GM12892 (cell line): ENCODE measurements around the gene PDHB. TPM values are rescaled to one million over a fixed set of nuclear protein-coding genes. Genes with fewer than 3 reads are reported as not detected.
A peak's percentile ranks its signal among the peaks of the same experiment; 100 is the strongest.

ENCODE experiments used
- DNase-seq: peaks from one replicate; pipeline ENCODE4 v3.0.0; 2011; ENCODE audit not compliant: insufficient read length
- FAIRE-seq: peaks from 2 replicates; lab custom pipeline; 2011; peaks lifted over from hg19 to GRCh38; lab: Jason Lieb, UNC
- POLR2A ChIP-seq: IDR thresholded peaks from 2 replicates; pipeline ENCODE4 v1.6.1; 2011; ENCODE audit warnings: low read depth, low read length, control low read depth
- POLR2AphosphoS5 ChIP-seq: IDR thresholded peaks from 2 replicates; pipeline ENCODE4 v1.6.1; 2011; ENCODE audit warnings: low read depth, low read length, control low read depth
- TAF1 ChIP-seq: IDR thresholded peaks from 2 replicates; pipeline ENCODE4 v1.6.1; 2011; ENCODE audit warnings: low read depth, mild to moderate bottlenecking, control low read depth, low read length, borderline replicate concordance
- polyA plus RNA-seq: library from polyadenylated mRNA; unstranded; fragments of >200 nt; gene quantifications from one replicate; pipeline ENCODE4 v1.2.1, GENCODE V29; 2012; ENCODE audit warnings: missing spikeins, inconsistent platforms; ENCODE audit not compliant: missing spikeins

Gene PDHB
- 63.3 TPM for polyA plus RNA-seq

GRCh38 chr3:58433400-58434167 lies at the start of gene PDHB:
Gene PDHB (minus strand): TSS chr3:58433832. CDS start chr3:58433809, 23 bp downstream.
- TF ChIP-seq TAF1 (0 out of 2 replicates have a peak, but pooled peaks have one; percentile 53), POLR2AphosphoS5 (peak; percentile 84), POLR2A (peak; percentile 82)
- FAIRE-seq (peak; percentile 95), DNase-seq (peak; percentile 91)

GRCh38 chr3:58482917-58483636 lies 49.4 kb upstream of the PDHB start:
- no peak for TF ChIP-seq POLR2A
- no peak for TF ChIP-seq POLR2AphosphoS5
- DNase-seq (no peak), FAIRE-seq (no peak)

DNA sequence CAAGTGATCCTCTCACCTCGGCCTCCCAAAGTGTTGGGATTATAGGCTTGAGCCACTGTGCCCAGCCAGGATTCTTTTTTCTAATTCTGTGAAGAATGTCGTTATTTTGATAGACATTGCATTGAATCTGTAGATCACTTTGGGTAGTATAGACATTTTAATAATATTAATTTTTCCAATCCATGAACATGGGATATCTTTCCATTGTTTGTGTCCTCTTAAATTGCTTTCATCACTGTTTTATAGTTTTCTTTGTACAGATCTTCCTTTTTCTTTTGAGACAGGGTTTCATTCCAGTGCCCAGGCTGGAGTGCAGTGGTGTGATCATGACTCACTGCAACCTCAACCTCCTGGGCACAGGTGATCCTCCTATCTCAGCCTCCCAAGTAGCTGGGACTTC lies 46.7 kb upstream of the PDHB start:
- FAIRE-seq: no peak
- no peak for TF ChIP-seq POLR2A
- TF ChIP-seq TAF1: no peak
- TF ChIP-seq POLR2AphosphoS5: no peak

DNA sequence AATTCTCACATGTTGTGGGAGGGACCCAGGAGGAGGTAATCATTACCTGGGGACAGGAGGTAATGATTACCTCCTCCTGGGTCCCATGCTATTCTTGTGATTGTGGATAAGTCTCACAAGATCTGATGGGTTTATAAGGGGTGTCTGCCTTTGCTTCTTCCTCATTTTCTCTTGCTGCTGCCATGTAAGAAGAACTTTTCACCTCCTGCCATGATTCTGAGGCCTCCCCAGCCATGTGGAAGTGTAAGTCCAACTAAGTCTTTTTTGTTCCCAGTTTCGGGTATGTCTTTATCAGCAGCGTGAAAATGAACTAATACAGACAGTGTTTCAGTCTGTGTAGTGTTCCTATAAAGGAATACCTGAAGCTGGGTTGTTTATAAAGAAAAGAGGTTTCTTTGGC lies 45.1 kb upstream of the PDHB start:
- TF ChIP-seq POLR2AphosphoS5: no peak
- TF ChIP-seq POLR2A: no peak
- no peak for TF ChIP-seq TAF1
- DNase-seq (no peak), FAIRE-seq (no peak)

More for the DNA sequence above, 46.7 kb upstream of the PDHB start:
- DNase-seq: no peak

DNA sequence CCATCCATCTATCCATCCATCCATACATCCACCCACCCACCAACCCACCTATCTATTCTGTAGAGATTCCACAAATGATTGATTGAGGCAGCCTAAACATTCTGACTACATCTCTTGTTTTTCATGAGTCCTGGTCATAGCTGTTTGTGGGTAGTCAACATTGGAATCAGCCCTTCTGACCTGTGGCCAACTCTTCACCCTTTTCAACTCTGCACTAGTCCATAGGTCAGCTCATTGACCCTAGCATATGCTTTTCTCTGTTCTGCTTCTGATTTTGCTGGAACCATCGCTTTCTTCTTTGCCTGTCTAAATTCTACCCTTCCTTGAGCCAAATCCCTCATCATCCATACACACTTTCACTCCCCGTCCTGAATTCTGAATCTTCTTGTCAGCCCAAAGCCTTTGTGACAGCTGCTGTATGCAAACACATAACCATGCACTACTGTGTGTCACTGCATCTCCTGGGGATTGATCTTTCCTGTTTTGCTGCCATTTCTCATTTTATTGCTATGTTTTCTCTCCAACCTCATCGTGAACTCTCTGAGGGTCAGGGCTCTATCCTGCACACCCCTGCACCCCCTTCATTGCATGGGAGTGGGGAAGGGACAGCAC lies 41.4 kb upstream of the PDHB start:
- no peak for FAIRE-seq
- TF ChIP-seq TAF1 (no peak), POLR2AphosphoS5 (no peak), POLR2A (no peak)

GRCh38 chr3:58474348-58474911 lies 40.8 kb upstream of the PDHB start:
- no peak for DNase-seq
- TF ChIP-seq POLR2AphosphoS5: no peak
- no peak for TF ChIP-seq TAF1
- no peak for TF ChIP-seq POLR2A
- no peak for FAIRE-seq

More for the DNA sequence above, 41.4 kb upstream of the PDHB start:
- no peak for DNase-seq

GRCh38 chr3:58473275-58473674 lies 39.6 kb upstream of the PDHB start:
- DNase-seq (no peak), FAIRE-seq (no peak)
- TF ChIP-seq POLR2AphosphoS5: no peak

GRCh38 chr3:58471025-58471887 lies 37.6 kb upstream of the PDHB start:
- FAIRE-seq (no peak), DNase-seq (no peak)
- TF ChIP-seq POLR2AphosphoS5 (no peak), TAF1 (no peak), POLR2A (no peak)

GRCh38 chr3:58470363-58471024 lies 36.9 kb upstream of the PDHB start:
- no peak for DNase-seq
- TF ChIP-seq POLR2AphosphoS5: no peak
- no peak for TF ChIP-seq POLR2A
- TF ChIP-seq TAF1: no peak
- FAIRE-seq: no peak

DNA sequence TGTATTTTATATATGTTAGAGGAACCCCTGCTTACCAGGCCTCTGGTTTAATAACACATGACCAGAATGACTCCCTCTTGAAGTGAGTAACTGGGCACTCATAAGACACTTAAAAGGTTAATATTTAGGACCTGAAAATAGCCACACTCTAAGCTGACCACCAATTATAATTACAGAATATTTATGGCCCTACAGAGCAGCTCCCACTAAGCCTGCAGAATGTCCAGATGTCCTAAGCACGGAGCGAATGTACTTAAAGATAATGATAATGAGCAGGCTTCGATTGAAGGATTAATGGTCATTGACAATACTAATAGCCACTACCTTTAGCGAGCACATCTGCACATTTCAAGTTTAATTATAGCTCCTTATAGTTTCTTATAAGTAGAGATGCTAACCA lies 35.5 kb upstream of the PDHB start:
- TF ChIP-seq TAF1 (no peak), POLR2A (no peak), POLR2AphosphoS5 (no peak)
- DNase-seq: no peak
- FAIRE-seq: no peak
